ENCODE measurements around the gene AP2A1.

- TF ChIP-seq CTCF (IDR thresholded peaks at IDR 0.05) (no peak), ZFX (IDR thresholded peaks at IDR 0.05; ENCODE audit: borderline replicate concordance) (no peak)
Measured at GRCh38 chr19:49799271-49799797, 32.5 kb downstream of the AP2A1 start.
